COLO668 (cell line): ENCODE data around the gene BTG1.
"Not testable (repeated sequence)": the region's sequence is repeated elsewhere in the genome, so short reads cannot be mapped to it uniquely, and the experiment has no call there.

Experiments
- DNase-seq: peaks from one replicate; lab custom pipeline; 2025; ENCODE audit not compliant: unreplicated experiment; lab: John Stamatoyannopoulos, UW

The BTG1 gene

GRCh38 chr12:92151916-92152315 is 6.3 kb upstream of the BTG1 start:
- no peak for DNase-seq

- DNase-seq, result no peak
These were observed 3.9 kb upstream of the BTG1 start for GRCh38 chr12:92149563-92149962.

GRCh38 chr12:92147491-92147890 is 1.8 kb upstream of the BTG1 start:
- no peak for DNase-seq

- no peak for DNase-seq
These were observed 1.0 kb upstream of the BTG1 start for GRCh38 chr12:92146497-92147224.

GRCh38 chr12:92145481-92145730 is 240 bp downstream of the BTG1 start:
- DNase-seq, result no peak

GRCh38 chr12:92144631-92145480 is 790 bp downstream of the BTG1 start:
- peak; percentile 93 for DNase-seq

GRCh38 chr12:92143686-92144630 is 1.7 kb downstream of the BTG1 start:
- DNase-seq, result peak; percentile 74

- DNase-seq, result no peak
These were observed 2.4 kb downstream of the BTG1 start for GRCh38 chr12:92143258-92143657.

GRCh38 chr12:92142251-92142926 is 3.3 kb downstream of the BTG1 start:
- no peak for DNase-seq

GRCh38 chr12:92141591-92142121 is 4.0 kb downstream of the BTG1 start:
- DNase-seq, result no peak

- no peak for DNase-seq
These were observed 4.6 kb downstream of the BTG1 start for GRCh38 chr12:92140896-92141536.

GRCh38 chr12:92140156-92140555 is 5.5 kb downstream of the BTG1 start:
- no peak for DNase-seq

GRCh38 chr12:92139634-92140150 is 6.0 kb downstream of the BTG1 start:
- no peak for DNase-seq

- no peak for DNase-seq
These were observed 7.0 kb downstream of the BTG1 start for GRCh38 chr12:92138626-92139025.

GRCh38 chr12:92138144-92138543 is 7.5 kb downstream of the BTG1 start:
- no peak for DNase-seq

- DNase-seq, result no peak
These were observed 8.5 kb downstream of the BTG1 start for GRCh38 chr12:92136965-92137721.

GRCh38 chr12:92136026-92136730 is 9.5 kb downstream of the BTG1 start:
- no peak for DNase-seq

- not testable (repeated sequence) for DNase-seq
These were observed 10.1 kb downstream of the BTG1 start for GRCh38 chr12:92135541-92135940.
